Measurements from ENCODE around the gene ATRNL1.
A peak's percentile ranks its signal among the peaks of the same experiment; 100 is the strongest.

The ATRNL1 gene

DNA sequence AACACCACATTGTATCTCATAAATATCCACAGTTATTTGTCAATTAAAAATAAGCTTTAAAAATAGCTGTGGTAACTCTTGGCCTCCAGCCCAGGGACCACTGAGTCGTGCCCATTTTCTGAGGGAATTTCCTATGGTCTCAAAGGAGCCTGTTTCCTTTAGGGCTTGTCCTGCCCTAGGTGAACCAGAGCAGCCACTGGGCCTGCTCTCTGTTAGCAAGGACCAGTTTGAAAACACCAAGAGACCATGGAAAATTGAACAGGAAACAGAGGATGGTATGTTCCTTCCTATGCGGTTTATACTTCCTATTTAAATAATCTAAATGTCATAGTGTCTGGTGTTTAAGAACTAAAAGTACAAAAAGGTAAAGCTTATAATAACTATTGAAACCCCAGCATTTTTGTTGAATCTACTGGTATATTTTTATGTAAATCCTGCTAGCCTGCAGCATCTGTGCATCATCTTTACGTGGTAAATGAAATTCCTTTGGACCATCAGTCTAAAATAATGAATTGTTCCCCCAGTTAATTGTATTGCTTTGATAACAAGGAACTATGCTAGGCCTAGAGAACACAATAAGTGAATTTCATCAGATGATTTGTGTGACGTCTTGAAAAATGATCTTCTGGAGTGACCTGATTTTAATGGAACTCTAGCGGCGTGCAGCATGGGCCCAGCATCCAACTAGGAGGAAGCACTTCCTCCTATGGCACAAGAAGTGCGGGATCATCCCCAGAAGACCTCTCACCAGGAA is 846.1 kb downstream of the ATRNL1 start:
- TF ChIP-seq POLR2A (IDR thresholded peaks at IDR 0.05; ENCODE audit: low read depth, low read length): no peak
- FAIRE-seq: no peak

DNA sequence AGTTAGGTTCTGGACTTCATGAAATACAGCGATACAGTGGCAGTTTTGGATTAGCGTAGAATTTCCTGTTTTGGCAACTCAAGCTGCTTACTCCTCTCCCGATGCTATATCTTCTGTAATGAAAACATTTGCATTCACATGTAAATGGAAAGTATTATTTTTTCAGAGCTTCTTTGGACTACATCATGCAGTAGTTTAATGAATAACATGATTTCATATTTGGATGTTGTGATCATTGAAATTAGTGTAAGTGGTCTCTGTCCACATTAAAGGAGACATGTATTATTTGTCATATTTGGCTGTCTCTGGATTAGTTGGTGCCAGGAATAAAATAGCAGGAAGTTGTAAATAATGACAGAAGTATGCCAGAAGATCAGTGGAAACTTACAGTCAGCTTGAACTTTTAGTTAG is 848.2 kb downstream of the ATRNL1 start:
- no peak for FAIRE-seq
- DNase-seq (ENCODE audit: insufficient read length, low spot score): no peak
- TF ChIP-seq POLR2A (IDR thresholded peaks at IDR 0.05; ENCODE audit: low read depth, low read length): no peak

More for the DNA sequence above, 846.1 kb downstream of the ATRNL1 start:
- no peak for DNase-seq (ENCODE audit: insufficient read length, low spot score)

GRCh38 chr10:115942101-115942500 is 848.9 kb downstream of the ATRNL1 start:
- DNase-seq (ENCODE audit: insufficient read length, low spot score) (no peak), FAIRE-seq (no peak)
- no peak for TF ChIP-seq POLR2A (IDR thresholded peaks at IDR 0.05; ENCODE audit: low read depth, low read length)

DNA sequence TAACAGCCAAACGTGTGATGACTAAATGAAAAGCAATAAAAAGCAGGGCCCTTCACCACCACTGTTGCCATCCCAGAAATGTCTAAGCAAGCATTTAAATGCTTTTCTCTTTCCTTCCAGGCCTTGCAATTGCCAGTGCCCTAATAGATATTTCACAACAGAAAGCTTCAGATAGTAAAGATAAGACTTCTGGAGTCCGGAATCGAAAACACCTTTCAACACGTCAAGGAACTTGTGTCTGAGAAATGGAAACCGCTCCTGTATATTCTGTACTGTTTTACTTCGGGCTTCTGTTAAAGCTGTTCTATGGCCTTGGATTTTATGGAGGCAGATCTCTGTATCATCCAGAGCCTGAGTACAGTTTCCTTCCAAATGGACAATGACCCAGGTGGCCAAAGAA is 851.4 kb downstream of the ATRNL1 start:
- DNase-seq (ENCODE audit: insufficient read length, low spot score) (no peak), FAIRE-seq (no peak)

GRCh38 chr10:115945701-115946445 is 852.7 kb downstream of the ATRNL1 start:
- FAIRE-seq (no peak), DNase-seq (ENCODE audit: insufficient read length, low spot score) (no peak)
- TF ChIP-seq POLR2A (IDR thresholded peaks at IDR 0.05; ENCODE audit: low read depth, low read length): no peak

More for the DNA sequence above, 851.4 kb downstream of the ATRNL1 start:
- TF ChIP-seq POLR2A (IDR thresholded peaks at IDR 0.05; ENCODE audit: low read depth, low read length): no peak

GRCh38 chr10:115947104-115947503 is 853.9 kb downstream of the ATRNL1 start:
- no peak for TF ChIP-seq POLR2A (IDR thresholded peaks at IDR 0.05; ENCODE audit: low read depth, low read length)
- no peak for DNase-seq (ENCODE audit: insufficient read length, low spot score)
- no peak for FAIRE-seq

GRCh38 chr10:115948465-115948864 is 855.3 kb downstream of the ATRNL1 start:
- TF ChIP-seq POLR2A (IDR thresholded peaks at IDR 0.05; ENCODE audit: low read depth, low read length): no peak
- no peak for FAIRE-seq
- DNase-seq (ENCODE audit: insufficient read length, low spot score): no peak

DNA sequence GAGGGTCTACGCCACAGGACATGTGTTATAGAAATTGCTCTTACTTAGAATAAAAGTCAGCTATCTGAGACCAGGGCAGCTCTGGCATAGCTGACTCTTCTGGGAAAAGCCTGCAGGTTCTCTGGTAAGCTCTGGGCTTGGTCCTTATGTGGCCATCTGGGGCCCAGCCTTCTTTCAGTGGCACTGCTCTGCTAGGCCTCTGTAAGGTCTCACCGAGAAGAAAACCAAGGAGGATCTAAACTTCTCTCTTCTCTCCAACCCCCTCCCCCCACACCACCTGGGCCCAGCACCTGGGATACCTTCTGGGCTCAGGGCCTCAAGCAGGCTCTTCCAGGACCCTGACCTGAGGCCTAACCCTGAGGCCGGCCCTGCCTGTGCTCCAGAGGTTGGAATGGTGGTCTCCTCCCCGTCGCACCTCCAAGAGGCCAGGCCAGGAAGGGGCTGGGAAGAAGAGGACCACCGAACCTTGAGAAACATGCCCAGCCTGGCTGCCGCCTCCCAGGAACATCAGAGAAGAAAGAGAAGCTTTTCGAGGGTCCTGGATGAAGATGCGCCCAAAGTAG is 856.2 kb downstream of the ATRNL1 start:
- no peak for TF ChIP-seq POLR2A (IDR thresholded peaks at IDR 0.05; ENCODE audit: low read depth, low read length)
- FAIRE-seq (no peak), DNase-seq (ENCODE audit: insufficient read length, low spot score) (no peak)

DNA sequence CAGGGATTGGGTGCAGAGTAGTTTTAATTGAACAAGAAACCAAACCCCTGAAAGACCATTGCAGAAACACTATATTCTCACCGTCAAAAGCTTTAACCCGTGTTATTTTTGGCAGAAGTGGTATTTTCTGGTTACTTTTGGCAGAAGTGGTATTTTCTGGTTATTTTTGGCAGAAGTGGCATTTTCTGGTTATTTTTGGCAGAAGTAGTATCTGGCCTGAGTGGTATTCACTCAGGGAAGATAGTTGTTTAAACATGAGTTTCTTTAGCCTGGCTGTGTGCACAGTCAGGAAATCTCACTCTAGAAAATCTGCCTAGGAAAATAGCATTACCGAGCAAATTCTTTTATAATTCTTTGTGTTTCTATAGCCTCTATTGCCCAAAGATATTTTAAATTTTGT is 857.2 kb downstream of the ATRNL1 start:
- DNase-seq (ENCODE audit: insufficient read length, low spot score) (no peak), FAIRE-seq (no peak)
- TF ChIP-seq POLR2A (IDR thresholded peaks at IDR 0.05; ENCODE audit: low read depth, low read length): no peak

DNA sequence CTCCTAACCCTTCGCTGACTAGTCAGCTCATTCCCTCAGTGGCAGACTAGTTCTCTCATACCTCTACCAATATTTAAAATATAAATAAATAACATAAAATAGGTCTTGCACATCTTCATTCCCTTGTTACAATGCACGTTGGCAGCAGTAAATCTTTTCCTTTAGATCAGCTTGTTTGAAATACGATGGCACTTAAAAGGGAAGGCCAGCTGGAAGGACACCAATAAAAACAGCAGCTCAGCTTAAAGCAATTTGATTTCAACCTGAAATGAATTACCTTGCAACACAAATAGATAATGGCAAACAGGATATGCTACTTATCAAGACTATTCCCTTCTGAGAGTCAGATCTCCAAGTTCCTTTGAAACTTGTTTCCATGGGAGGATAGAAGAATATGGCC is 858.1 kb downstream of the ATRNL1 start:
- DNase-seq (ENCODE audit: insufficient read length, low spot score): no peak
- no peak for TF ChIP-seq POLR2A (IDR thresholded peaks at IDR 0.05; ENCODE audit: low read depth, low read length)
- FAIRE-seq: no peak

GRCh38 chr10:115953281-115953680 is 860.1 kb downstream of the ATRNL1 start:
- FAIRE-seq (no peak), DNase-seq (ENCODE audit: insufficient read length, low spot score) (no peak)
- no peak for TF ChIP-seq POLR2A (IDR thresholded peaks at IDR 0.05; ENCODE audit: low read depth, low read length)

DNA sequence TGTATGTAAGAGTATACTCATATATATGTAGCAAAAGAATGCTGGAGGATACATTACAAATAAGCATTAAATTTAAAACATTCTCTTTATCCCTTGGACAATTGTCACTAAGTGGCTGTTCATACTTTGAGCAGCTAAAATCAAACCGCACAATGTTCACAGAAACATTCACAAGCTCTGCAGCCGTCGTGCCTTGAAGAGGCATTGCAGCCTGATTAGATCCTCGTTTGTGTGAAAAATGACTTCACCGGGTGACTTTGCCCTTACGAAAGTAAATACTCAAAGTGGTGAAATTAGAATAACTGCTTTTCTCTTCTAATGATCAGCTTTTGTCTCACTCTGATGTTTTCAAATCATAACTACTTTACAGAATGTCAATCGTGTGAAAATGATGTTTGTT is 860.8 kb downstream of the ATRNL1 start:
- DNase-seq (ENCODE audit: insufficient read length, low spot score) (no peak), FAIRE-seq (no peak)
- TF ChIP-seq POLR2A (IDR thresholded peaks at IDR 0.05; ENCODE audit: low read depth, low read length): no peak

DNA sequence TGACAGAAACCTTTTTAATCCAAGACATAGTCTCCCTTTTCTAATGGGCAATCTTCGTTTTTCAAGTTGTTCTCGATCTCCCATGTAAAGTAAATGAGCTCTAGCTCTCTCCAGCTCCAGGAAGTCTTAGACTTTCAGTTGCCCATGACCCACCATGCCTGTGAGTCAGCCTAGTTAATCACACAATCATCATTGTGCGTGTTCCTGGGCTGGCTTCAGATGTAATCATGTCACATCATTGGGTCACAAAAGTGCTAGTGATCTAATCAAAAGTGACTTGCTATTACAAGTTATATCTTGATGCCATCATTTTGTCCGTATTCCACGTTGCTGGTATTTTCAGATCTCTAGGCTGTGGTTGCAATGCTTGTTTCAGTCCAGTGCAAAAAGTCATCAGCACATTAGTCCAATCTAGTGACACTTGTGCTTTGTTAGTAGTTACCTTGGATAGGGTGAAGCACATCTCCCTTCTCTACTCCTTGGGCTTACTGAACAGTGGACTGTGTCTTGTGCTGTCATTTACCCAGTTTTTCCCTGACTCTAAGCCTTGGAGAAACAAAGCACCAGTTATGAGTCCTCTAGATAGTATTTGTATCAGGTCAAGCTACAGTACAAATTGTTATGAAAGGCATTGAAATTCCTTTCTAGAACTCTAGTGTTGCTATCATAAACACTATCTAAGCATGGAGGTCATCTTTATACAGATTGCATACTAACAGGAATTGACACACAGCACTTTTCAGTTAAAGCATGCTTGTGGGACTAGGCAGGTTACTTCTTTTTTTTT is 863.3 kb downstream of the ATRNL1 start:
- TF ChIP-seq POLR2A (IDR thresholded peaks at IDR 0.05; ENCODE audit: low read depth, low read length): no peak
- DNase-seq (ENCODE audit: insufficient read length, low spot score) (no peak), FAIRE-seq (peak; percentile 45)

DNA sequence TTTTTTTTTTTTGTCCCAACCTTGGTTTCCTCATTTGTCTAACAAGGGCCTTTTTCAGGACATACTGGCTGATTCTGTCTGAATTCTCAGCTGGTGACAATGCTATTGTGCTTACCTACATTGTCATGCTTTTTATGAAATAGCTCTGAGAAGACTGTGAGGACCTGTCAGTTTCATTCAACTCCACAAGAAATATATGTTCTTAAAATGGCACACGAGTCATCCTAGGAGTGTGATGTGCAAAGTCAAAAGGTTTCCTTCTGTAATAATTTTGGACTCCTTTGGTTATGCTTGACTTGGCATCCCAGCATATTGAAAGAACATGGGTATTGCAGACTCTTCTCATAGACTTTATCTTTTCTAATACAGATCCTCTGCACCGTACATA is 863.8 kb downstream of the ATRNL1 start:
- DNase-seq (ENCODE audit: insufficient read length, low spot score): no peak
- TF ChIP-seq POLR2A (IDR thresholded peaks at IDR 0.05; ENCODE audit: low read depth, low read length): no peak
- no peak for FAIRE-seq

Data from H54 (cell line).